GM12878 (cell line): Measurements from ENCODE around the gene SLFN11. TPM values are rescaled to one million over a fixed set of nuclear protein-coding genes. Genes with fewer than 3 reads are reported as not detected.

ENCODE experiments used
- ATAC-seq: fragments of 200-7000 bp; cut with Tn5 transposase; 3 replicates; pipeline ENCODE4 v1.9.1; 2020; ENCODE audit warnings: mild to moderate bottlenecking, moderate library complexity
- BruUV-seq: library from RNA; stranded (reverse); fragments of 400-500 nt; replicated peaks from 2 replicates; lab custom pipeline; 2021; lab: Mats Ljungman, UMichigan
- CTCF ChIA-PET: fragments of 300-600 bp; sonication (Branson Sonifier 250); formaldehyde crosslinking; extraction: SDS; loops from one replicate; lab custom pipeline; 2021; ENCODE audit warnings: inconsistent platforms; lab: Yijun Ruan, JAX
- POLR2A ChIA-PET: fragments of 350-600 bp; formaldehyde crosslinking; extraction: SDS; loops from one replicate; lab custom pipeline; 2021; ENCODE audit warnings: inconsistent platforms; lab: Charles Lee
- RAD21 ChIA-PET: fragments of 300-600 bp; sonication (Branson Sonifier 250); formaldehyde crosslinking; loops from one replicate; lab custom pipeline; 2023; ENCODE audit warnings: antibody characterized with exemption; ENCODE audit not compliant: unreplicated experiment; lab: Charles Lee
- SMC1A ChIA-PET: fragments of 300-600 bp; sonication (Branson Sonifier 250); formaldehyde crosslinking; loops from one replicate; lab custom pipeline; 2023; ENCODE audit not compliant: unreplicated experiment, uncharacterized antibody; lab: Charles Lee
- DNase-seq: peaks from one replicate; pipeline ENCODE4 v3.0.0-alpha.2; 2011; ENCODE audit warnings: low read depth, low spot score
- FAIRE-seq: peaks from 3 replicates; lab custom pipeline; 2011; peaks lifted over from hg19 to GRCh38; lab: Jason Lieb, UNC
- H2AFZ ChIP-seq: 2 replicates; pipeline ENCODE4 v1.6.0; 2011; ENCODE audit warnings: low read depth, low read length, control low read depth; ENCODE audit not compliant: control insufficient read depth
- H3K27ac ChIP-seq: 2 replicates; pipeline ENCODE4 v1.5.1; 2011; ENCODE audit warnings: control low read depth; ENCODE audit not compliant: control insufficient read depth, insufficient read depth
- H3K27me3 ChIP-seq, 2 experiments: replicated peaks in 1 of 2; 2 replicates each; pipeline versions ENCODE4 v1.6.0 to v1.6.1; 2011; ENCODE audit warnings: low read length in 1 of 2; ENCODE audit not compliant: control insufficient read depth in 2 of 2, insufficient read depth in 2 of 2
- H3K36me3 ChIP-seq, 2 experiments: 2 replicates each; pipeline ENCODE4 v1.5.1; 2011; ENCODE audit warnings: low read length in 1 of 2; ENCODE audit not compliant: control insufficient read depth in 2 of 2, insufficient read depth in 2 of 2
- H3K4me1 ChIP-seq: 2 replicates; pipeline ENCODE4 v1.6.1; 2011; ENCODE audit warnings: mild to moderate bottlenecking, low read length, moderate library complexity, mixed read lengths; ENCODE audit not compliant: control insufficient read depth, insufficient read depth
- H3K4me2 ChIP-seq: 2 replicates; pipeline ENCODE4 v1.6.0; 2011; ENCODE audit warnings: control low read depth; ENCODE audit not compliant: control insufficient read depth, insufficient read depth
- H3K4me3 ChIP-seq: fragments of 200-600 bp; sonication (generic); 2 replicates; pipeline ENCODE4 v1.5.1; 2016
- H3K79me2 ChIP-seq: 2 replicates; pipeline ENCODE4 v1.6.0; 2011; ENCODE audit warnings: low read length; ENCODE audit not compliant: control insufficient read depth, insufficient read depth
- H3K9ac ChIP-seq: 2 replicates; pipeline ENCODE4 v1.8.0; 2011; ENCODE audit warnings: low read length, control low read depth, mixed read lengths; ENCODE audit not compliant: control insufficient read depth, insufficient read depth
- H3K9me3 ChIP-seq: replicated peaks from 3 replicates; pipeline ENCODE4 v1.5.1; 2011; ENCODE audit warnings: mild to moderate bottlenecking, low read length; ENCODE audit not compliant: control insufficient read depth, insufficient read depth
- H4K20me1 ChIP-seq: 2 replicates; pipeline ENCODE4 v1.6.0; 2011; ENCODE audit not compliant: control insufficient read depth, insufficient read depth
- HDGF ChIP-seq: fragments of 450-650 bp; IDR thresholded peaks from 2 replicates; pipeline ENCODE4 v1.6.1; 2016; ENCODE audit warnings: antibody characterized with exemption
- KDM1A ChIP-seq: fragments of 200-600 bp; sonication (generic); IDR thresholded peaks from 2 replicates; pipeline ENCODE4 v1.6.1; 2016; ENCODE audit warnings: borderline replicate concordance
- NFXL1 ChIP-seq: fragments of 450-650 bp; IDR thresholded peaks from 2 replicates; pipeline ENCODE4 v1.6.1; 2017; ENCODE audit warnings: antibody characterized with exemption, mild to moderate bottlenecking, borderline replicate concordance
- PAX5 ChIP-seq: IDR thresholded peaks from 2 replicates; pipeline ENCODE4 v1.6.1; 2011; ENCODE audit warnings: low read depth, low read length, borderline replicate concordance
- ZNF24 ChIP-seq: fragments of 450-650 bp; IDR thresholded peaks from 2 replicates; pipeline ENCODE4 v1.6.1; 2017; ENCODE audit warnings: antibody characterized with exemption, mild to moderate bottlenecking
- WGBS: methylation state at CpG from one replicate; pipeline ENCODE4 v1.1.6; 2016; ENCODE audit warnings: low lambda C conversion rate; ENCODE audit not compliant: insufficient replicate concordance, insufficient coverage; ENCODE audit errors: missing lambda C conversion rate; 5-methylcytosine and 5-hydroxymethylcytosine counted together
- in situ Hi-C: fragments of 300-500 bp; cut with MboI; formaldehyde crosslinking; loops from 9 replicates; pipeline ENCODE4 v1.14.3; 2018; ENCODE audit warnings: mixed read lengths
- intact Hi-C: fragments of 100-400 bp; cut with micrococcal nuclease; formaldehyde crosslinking; loops from one replicate; pipeline ENCODE4 v1.14.2; 2022; ENCODE audit not compliant: unreplicated experiment
- polyA plus RNA-seq, 11 experiments: library from polyadenylated mRNA; depleted of rRNA in 4 of 11; unstranded in 6 of 11; stranded (reverse) in 5 of 11; fragments of >200 nt; fragmentation: Nextera tagmentation in 4 of 11; fragmentation: Illumina TruSeq in 1 of 11; extraction: Ambion mirVana in 4 of 11; extraction: Trizol in 1 of 11; gene quantifications; 1 replicate in 1 of 11; 2 replicates in 10 of 11; pipeline versions ENCODE4 v1.2.1 to v1.2.3, GENCODE V29; 2011 to 2016; ENCODE audit warnings: inconsistent platforms in 2 of 11, missing spikeins in 2 of 11, low read depth in 1 of 11
- total RNA-seq, 4 experiments: library from RNA; depleted of rRNA in 3 of 4; stranded (reverse); fragments of >200 nt in 3 of 4; fragmentation: Illumina TruSeq in 1 of 4; extraction: Trizol in 1 of 4; gene quantifications; 2 replicates each; pipeline versions ENCODE4 v1.2.1 to v1.2.3, GENCODE V29; 2013 to 2021
- TF ChIP-seq, protein P1 (sequence below): fragments of 450-650 bp; IDR thresholded peaks from 2 replicates; pipeline ENCODE4 v1.6.1; 2017; ENCODE audit warnings: mild to moderate bottlenecking, moderate library complexity
- TF ChIP-seq, protein P2 (sequence below): fragments of 450-650 bp; IDR thresholded peaks from 2 replicates; pipeline ENCODE4 v1.6.1; 2016; ENCODE audit warnings: mild to moderate bottlenecking, moderate library complexity, borderline replicate concordance
- TF ChIP-seq, protein P3 (sequence below): fragments of 450-650 bp; IDR thresholded peaks from 2 replicates; pipeline ENCODE4 v1.6.1; 2017; ENCODE audit warnings: antibody characterized with exemption, mild to moderate bottlenecking, moderate library complexity
- TF ChIP-seq, protein P4 (sequence below): IDR thresholded peaks from 2 replicates; pipeline ENCODE4 v1.6.1; 2011; ENCODE audit warnings: low read depth, low read length, improper control_type of control experiment, borderline replicate concordance

Gene SLFN11
- total and polyA plus RNA-seq, 10 of the 15 experiments (the other 5 are each of a cell fraction or from before 2014, with no cell fraction given) = 2.1 to 38.9 (median 30.6) TPM

DNA sequence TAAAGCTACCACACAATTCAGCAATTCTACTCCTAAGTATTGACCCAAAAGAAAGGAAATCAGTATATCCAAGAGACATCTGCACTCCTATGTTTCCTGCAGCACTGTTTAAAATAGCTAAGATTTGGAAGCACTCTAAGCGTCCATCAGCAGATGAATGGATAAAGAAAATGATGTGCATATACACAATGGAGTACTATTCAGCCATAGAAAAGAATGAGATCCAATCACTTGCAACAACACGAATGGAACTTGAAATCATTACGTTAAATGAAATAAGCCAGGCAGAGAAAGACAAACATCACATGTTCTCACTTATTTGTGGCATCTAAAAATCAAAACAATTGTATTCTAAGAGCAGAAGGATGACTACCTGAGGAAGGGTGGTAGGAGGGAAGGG, 1.5 kb downstream of the SLFN11 start:
- H3K4me3 ChIP-seq = no peak overlapping the region
- FAIRE-seq (no peak), ATAC-seq (no peak), DNase-seq (no peak)
- intact Hi-C loops (no loop called here), in situ Hi-C loops (loop anchor here (5.0 kb wide), 1 partner anchor 165 kb away; the partner anchor contains the start of gene SLFN12L)
- BruUV-seq = no TSS peak
- H3K9ac ChIP-seq = no peak overlapping the region
- ChIA-PET CTCF (interaction anchor here (1.6 kb wide), 1 partner anchor 76 kb away, joined by 7 read pairs; the partner anchor contains the start of gene SLFN13), POLR2A (no interaction called here), SMC1A (interaction anchor here (0.8 to 3.6 kb wide), 3 partner anchors 32 to 166 kb away, joined by 3 to 12 read pairs (median 4); partner anchors contain the start of gene SLFN13), RAD21 (interaction anchor here (3.5 kb wide), 1 partner anchor 116 kb away, joined by 13 read pairs; no protein-coding TSS in a partner anchor)
- no peak overlapping the region for H2AFZ ChIP-seq
- no peak overlapping the region for H3K4me2 ChIP-seq
- WGBS = 62% methylated on average over 3 of the region's 3 CpGs
- no peak overlapping the region for H3K27ac ChIP-seq
- no peaks in the 10 kb centered on the region for H3K36me3 ChIP-seq
- peaks cover 13% of the 10 kb centered on the region for H3K4me1 ChIP-seq
- peaks cover 3% of the 10 kb centered on the region; the same call in 1 of the 3 replicates for H3K9me3 ChIP-seq
- H4K20me1 ChIP-seq = no peaks in the 10 kb centered on the region
- H3K79me2 ChIP-seq = no peaks in the 10 kb centered on the region
- H3K27me3 ChIP-seq = peaks cover 0 to 9% of the 10 kb centered on the region in 2 experiments; a peak in 3 of 4 replicates
- TF ChIP-seq, protein P1, sequence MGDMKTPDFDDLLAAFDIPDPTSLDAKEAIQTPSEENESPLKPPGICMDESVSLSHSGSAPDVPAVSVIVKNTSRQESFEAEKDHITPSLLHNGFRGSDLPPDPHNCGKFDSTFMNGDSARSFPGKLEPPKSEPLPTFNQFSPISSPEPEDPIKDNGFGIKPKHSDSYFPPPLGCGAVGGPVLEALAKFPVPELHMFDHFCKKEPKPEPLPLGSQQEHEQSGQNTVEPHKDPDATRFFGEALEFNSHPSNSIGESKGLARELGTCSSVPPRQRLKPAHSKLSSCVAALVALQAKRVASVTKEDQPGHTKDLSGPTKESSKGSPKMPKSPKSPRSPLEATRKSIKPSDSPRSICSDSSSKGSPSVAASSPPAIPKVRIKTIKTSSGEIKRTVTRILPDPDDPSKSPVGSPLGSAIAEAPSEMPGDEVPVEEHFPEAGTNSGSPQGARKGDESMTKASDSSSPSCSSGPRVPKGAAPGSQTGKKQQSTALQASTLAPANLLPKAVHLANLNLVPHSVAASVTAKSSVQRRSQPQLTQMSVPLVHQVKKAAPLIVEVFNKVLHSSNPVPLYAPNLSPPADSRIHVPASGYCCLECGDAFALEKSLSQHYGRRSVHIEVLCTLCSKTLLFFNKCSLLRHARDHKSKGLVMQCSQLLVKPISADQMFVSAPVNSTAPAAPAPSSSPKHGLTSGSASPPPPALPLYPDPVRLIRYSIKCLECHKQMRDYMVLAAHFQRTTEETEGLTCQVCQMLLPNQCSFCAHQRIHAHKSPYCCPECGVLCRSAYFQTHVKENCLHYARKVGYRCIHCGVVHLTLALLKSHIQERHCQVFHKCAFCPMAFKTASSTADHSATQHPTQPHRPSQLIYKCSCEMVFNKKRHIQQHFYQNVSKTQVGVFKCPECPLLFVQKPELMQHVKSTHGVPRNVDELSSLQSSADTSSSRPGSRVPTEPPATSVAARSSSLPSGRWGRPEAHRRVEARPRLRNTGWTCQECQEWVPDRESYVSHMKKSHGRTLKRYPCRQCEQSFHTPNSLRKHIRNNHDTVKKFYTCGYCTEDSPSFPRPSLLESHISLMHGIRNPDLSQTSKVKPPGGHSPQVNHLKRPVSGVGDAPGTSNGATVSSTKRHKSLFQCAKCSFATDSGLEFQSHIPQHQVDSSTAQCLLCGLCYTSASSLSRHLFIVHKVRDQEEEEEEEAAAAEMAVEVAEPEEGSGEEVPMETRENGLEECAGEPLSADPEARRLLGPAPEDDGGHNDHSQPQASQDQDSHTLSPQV = no peak
- TF ChIP-seq NFXL1 (no peak), PAX5 (no peak), ZNF24 (no peak), KDM1A (no peak), HDGF (no peak)
- TF ChIP-seq, protein P2, sequence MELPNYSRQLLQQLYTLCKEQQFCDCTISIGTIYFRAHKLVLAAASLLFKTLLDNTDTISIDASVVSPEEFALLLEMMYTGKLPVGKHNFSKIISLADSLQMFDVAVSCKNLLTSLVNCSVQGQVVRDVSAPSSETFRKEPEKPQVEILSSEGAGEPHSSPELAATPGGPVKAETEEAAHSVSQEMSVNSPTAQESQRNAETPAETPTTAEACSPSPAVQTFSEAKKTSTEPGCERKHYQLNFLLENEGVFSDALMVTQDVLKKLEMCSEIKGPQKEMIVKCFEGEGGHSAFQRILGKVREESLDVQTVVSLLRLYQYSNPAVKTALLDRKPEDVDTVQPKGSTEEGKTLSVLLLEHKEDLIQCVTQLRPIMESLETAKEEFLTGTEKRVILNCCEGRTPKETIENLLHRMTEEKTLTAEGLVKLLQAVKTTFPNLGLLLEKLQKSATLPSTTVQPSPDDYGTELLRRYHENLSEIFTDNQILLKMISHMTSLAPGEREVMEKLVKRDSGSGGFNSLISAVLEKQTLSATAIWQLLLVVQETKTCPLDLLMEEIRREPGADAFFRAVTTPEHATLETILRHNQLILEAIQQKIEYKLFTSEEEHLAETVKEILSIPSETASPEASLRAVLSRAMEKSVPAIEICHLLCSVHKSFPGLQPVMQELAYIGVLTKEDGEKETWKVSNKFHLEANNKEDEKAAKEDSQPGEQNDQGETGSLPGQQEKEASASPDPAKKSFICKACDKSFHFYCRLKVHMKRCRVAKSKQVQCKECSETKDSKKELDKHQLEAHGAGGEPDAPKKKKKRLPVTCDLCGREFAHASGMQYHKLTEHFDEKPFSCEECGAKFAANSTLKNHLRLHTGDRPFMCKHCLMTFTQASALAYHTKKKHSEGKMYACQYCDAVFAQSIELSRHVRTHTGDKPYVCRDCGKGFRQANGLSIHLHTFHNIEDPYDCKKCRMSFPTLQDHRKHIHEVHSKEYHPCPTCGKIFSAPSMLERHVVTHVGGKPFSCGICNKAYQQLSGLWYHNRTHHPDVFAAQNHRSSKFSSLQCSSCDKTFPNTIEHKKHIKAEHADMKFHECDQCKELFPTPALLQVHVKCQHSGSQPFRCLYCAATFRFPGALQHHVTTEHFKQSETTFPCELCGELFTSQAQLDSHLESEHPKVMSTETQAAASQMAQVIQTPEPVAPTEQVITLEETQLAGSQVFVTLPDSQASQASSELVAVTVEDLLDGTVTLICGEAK = no peak
- TF ChIP-seq, protein P3, sequence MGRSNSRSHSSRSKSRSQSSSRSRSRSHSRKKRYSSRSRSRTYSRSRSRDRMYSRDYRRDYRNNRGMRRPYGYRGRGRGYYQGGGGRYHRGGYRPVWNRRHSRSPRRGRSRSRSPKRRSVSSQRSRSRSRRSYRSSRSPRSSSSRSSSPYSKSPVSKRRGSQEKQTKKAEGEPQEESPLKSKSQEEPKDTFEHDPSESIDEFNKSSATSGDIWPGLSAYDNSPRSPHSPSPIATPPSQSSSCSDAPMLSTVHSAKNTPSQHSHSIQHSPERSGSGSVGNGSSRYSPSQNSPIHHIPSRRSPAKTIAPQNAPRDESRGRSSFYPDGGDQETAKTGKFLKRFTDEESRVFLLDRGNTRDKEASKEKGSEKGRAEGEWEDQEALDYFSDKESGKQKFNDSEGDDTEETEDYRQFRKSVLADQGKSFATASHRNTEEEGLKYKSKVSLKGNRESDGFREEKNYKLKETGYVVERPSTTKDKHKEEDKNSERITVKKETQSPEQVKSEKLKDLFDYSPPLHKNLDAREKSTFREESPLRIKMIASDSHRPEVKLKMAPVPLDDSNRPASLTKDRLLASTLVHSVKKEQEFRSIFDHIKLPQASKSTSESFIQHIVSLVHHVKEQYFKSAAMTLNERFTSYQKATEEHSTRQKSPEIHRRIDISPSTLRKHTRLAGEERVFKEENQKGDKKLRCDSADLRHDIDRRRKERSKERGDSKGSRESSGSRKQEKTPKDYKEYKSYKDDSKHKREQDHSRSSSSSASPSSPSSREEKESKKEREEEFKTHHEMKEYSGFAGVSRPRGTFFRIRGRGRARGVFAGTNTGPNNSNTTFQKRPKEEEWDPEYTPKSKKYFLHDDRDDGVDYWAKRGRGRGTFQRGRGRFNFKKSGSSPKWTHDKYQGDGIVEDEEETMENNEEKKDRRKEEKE = no peak
- TF ChIP-seq, protein P4, sequence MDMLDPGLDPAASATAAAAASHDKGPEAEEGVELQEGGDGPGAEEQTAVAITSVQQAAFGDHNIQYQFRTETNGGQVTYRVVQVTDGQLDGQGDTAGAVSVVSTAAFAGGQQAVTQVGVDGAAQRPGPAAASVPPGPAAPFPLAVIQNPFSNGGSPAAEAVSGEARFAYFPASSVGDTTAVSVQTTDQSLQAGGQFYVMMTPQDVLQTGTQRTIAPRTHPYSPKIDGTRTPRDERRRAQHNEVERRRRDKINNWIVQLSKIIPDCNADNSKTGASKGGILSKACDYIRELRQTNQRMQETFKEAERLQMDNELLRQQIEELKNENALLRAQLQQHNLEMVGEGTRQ = no peak
